Endodermal cell (in vitro differentiated cells): Measurements from ENCODE around the gene DUOXA1. TPM values are rescaled to one million over a fixed set of nuclear protein-coding genes. Genes with fewer than 3 reads are reported as not detected.

Experiments used
- DNase-seq: peaks from one replicate; pipeline ENCODE4 v3.0.0-alpha.2; 2017
- H3K27ac ChIP-seq: 2 replicates; pipeline ENCODE4 v1.5.1; 2013; ENCODE audit warnings: mild to moderate bottlenecking, low read depth, low read length, moderate library complexity
- H3K27me3 ChIP-seq: 2 replicates; pipeline ENCODE4 v1.6.1; 2013; ENCODE audit warnings: mild to moderate bottlenecking, low read length, moderate library complexity; ENCODE audit not compliant: insufficient read depth, control insufficient read depth, poor library complexity, severe bottlenecking
- H3K36me3 ChIP-seq: 2 replicates; pipeline ENCODE4 v1.7.0; 2013; ENCODE audit warnings: mild to moderate bottlenecking, low read length, moderate library complexity; ENCODE audit not compliant: control insufficient read depth, insufficient read depth
- H3K4me1 ChIP-seq: one replicate; pipeline ENCODE4 v1.7.0; 2013; ENCODE audit warnings: low read length; ENCODE audit not compliant: control insufficient read depth, insufficient read depth
- H3K4me3 ChIP-seq: 2 replicates; pipeline ENCODE4 v1.5.1; 2013; ENCODE audit warnings: mild to moderate bottlenecking, low read length, moderate library complexity
- H3K9ac ChIP-seq: 2 replicates; pipeline ENCODE4 v1.6.1; 2013; ENCODE audit warnings: mild to moderate bottlenecking, low read length, moderate library complexity; ENCODE audit not compliant: poor library complexity, severe bottlenecking; ENCODE audit errors: extremely low read depth
- H3K9me3 ChIP-seq: 2 replicates; pipeline ENCODE4 v1.6.1; 2013; ENCODE audit warnings: mild to moderate bottlenecking, low read length, moderate library complexity; ENCODE audit not compliant: control insufficient read depth
- H3K27ac Mint-ChIP-seq: 2 replicates; pipeline ENCODE4 v1.8.0; 2020; ENCODE audit warnings: mixed read lengths
- H3K27me3 Mint-ChIP-seq: 2 replicates; pipeline ENCODE4 v1.8.0; 2021; ENCODE audit warnings: mild to moderate bottlenecking, mixed read lengths; ENCODE audit not compliant: insufficient read depth
- H3K36me3 Mint-ChIP-seq: 2 replicates; pipeline ENCODE4 v1.8.0; 2020; ENCODE audit warnings: low read depth, mixed read lengths
- H3K4me1 Mint-ChIP-seq: 2 replicates; pipeline ENCODE4 v1.8.0; 2020; ENCODE audit warnings: mixed read lengths
- H3K4me3 Mint-ChIP-seq: 2 replicates; pipeline ENCODE4 v1.8.0; 2020; ENCODE audit warnings: mild to moderate bottlenecking, moderate library complexity, mixed read lengths
- H3K9me3 Mint-ChIP-seq: 2 replicates; pipeline ENCODE4 v1.8.0; 2020; ENCODE audit warnings: mild to moderate bottlenecking, mixed read lengths
- WGBS, 2 experiments: methylation state at CpG; one replicate each; pipeline versions ENCODE4 v1.1.5 to v1.1.7; 2013; ENCODE audit warnings: missing lambda C conversion rate in 2 of 2, mixed read lengths in 1 of 2; ENCODE audit not compliant: insufficient coverage in 1 of 2, insufficient read length in 1 of 2; 5-methylcytosine and 5-hydroxymethylcytosine counted together
- total RNA-seq, 2 donors: library from RNA; stranded (reverse); fragmentation: NEBNext Ultra II Directional in 1 of 2; extraction: Animal tissue kit (Norgen Biotek cat#: 25700) in 1 of 2; gene quantifications; 2 replicates in 1 of 2; 3 replicates in 1 of 2; pipeline ENCODE4 v1.2.1, GENCODE V29; 2021
- TF ChIP-seq, protein P1 (sequence below): fragments of 200-600 bp; sonication (generic); conservative IDR thresholded peaks from 2 replicates; pipeline ENCODE4 v1.5.0; 2021; ENCODE audit warnings: antibody characterized with exemption, mild to moderate bottlenecking

DUOXA1 gene
- total RNA-seq, 2 donors from 2014 or later, result 0.86 to 0.99 TPM

- Mint-ChIP-seq H3K4me1 (peaks cover 16% of the 10 kb centered on the region), H3K27me3 (peaks cover 94% of the 10 kb centered on the region), H3K9me3 (peaks cover 7% of the 10 kb centered on the region), H3K27ac (no peak overlapping the region), H3K4me3 (no peak overlapping the region), H3K36me3 (no peaks in the 10 kb centered on the region)
- Histone ChIP-seq H3K36me3 (no peaks in the 10 kb centered on the region), H3K4me3 (no peak overlapping the region), H3K4me1 (no peaks in the 10 kb centered on the region), H3K9me3 (no peaks in the 10 kb centered on the region), H3K27me3 (peaks cover 89% of the 10 kb centered on the region), H3K27ac (no peak overlapping the region), H3K9ac (no peak overlapping the region)
- no peak for DNase-seq
- TF ChIP-seq, protein P1, sequence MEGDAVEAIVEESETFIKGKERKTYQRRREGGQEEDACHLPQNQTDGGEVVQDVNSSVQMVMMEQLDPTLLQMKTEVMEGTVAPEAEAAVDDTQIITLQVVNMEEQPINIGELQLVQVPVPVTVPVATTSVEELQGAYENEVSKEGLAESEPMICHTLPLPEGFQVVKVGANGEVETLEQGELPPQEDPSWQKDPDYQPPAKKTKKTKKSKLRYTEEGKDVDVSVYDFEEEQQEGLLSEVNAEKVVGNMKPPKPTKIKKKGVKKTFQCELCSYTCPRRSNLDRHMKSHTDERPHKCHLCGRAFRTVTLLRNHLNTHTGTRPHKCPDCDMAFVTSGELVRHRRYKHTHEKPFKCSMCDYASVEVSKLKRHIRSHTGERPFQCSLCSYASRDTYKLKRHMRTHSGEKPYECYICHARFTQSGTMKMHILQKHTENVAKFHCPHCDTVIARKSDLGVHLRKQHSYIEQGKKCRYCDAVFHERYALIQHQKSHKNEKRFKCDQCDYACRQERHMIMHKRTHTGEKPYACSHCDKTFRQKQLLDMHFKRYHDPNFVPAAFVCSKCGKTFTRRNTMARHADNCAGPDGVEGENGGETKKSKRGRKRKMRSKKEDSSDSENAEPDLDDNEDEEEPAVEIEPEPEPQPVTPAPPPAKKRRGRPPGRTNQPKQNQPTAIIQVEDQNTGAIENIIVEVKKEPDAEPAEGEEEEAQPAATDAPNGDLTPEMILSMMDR, result no peak
- WGBS, 2 experiments, result 54 to 63% methylated on average over 1 to 2 of the region's 2 CpGs
These were observed 15.0 kb downstream of the DUOXA1 start for GRCh38 chr15:45114751-45115085.

GRCh38 chr15:45114076-45114750 lies 15.5 kb downstream of the DUOXA1 start, which contains the start of the genes DUOX2 and DUOXA2:
TSS of gene DUOX2 (minus strand) at chr15:45114172. CDS start at chr15:45113411, 761 bp downstream.
TSS of gene DUOXA2 (plus strand) at chr15:45114326. CDS start at chr15:45114606, 280 bp downstream.
- Mint-ChIP-seq H3K4me1 (peaks cover 16% of the 10 kb centered on the region), H3K36me3 (no peaks in the 10 kb centered on the region), H3K4me3 (peak within 1 kb of the TSS; percentile 51), H3K27me3 (peaks cover 94% of the 10 kb centered on the region), H3K27ac (no peak within 1 kb of the TSS), H3K9me3 (peaks cover 7% of the 10 kb centered on the region)
- TF ChIP-seq, protein P1, result no peak
- Histone ChIP-seq H3K27me3 (peaks cover 89% of the 10 kb centered on the region), H3K4me3 (peak within 1 kb of the TSS; percentile 67), H3K4me1 (no peaks in the 10 kb centered on the region), H3K9ac (no peak within 1 kb of the TSS), H3K27ac (no peak within 1 kb of the TSS), H3K9me3 (no peaks in the 10 kb centered on the region), H3K36me3 (no peaks in the 10 kb centered on the region)
- DNase-seq, result peak; percentile 53
- 10 to 15% methylated on average over 32 to 42 of the region's 42 CpGs for WGBS, 2 experiments

- TF ChIP-seq, protein P1, result no peak
- Histone ChIP-seq H3K4me3 (peak overlapping the region; percentile 67), H3K4me1 (no peaks in the 10 kb centered on the region), H3K27ac (no peak overlapping the region), H3K9ac (no peak overlapping the region), H3K27me3 (peaks cover 91% of the 10 kb centered on the region), H3K36me3 (no peaks in the 10 kb centered on the region), H3K9me3 (no peaks in the 10 kb centered on the region)
- no peak overlapping the region for H3K27ac Mint-ChIP-seq
- peaks cover 94% of the 10 kb centered on the region for H3K27me3 Mint-ChIP-seq
- H3K9me3 Mint-ChIP-seq, result peaks cover 7% of the 10 kb centered on the region
- H3K4me3 Mint-ChIP-seq, result peak overlapping the region; percentile 51
- 13 to 17% methylated on average over 5 to 10 of the region's 14 CpGs for WGBS, 2 experiments
- H3K4me1 Mint-ChIP-seq, result peaks cover 16% of the 10 kb centered on the region
- H3K36me3 Mint-ChIP-seq, result no peaks in the 10 kb centered on the region
- no peak for DNase-seq
These were observed 16.2 kb downstream of the DUOXA1 start for GRCh38 chr15:45113380-45113990.
